ENCODE results near the gene IL17F.

- TF ChIP-seq EZH2phosphoT487 (conservative IDR thresholded peaks at IDR 0.05; ENCODE audit: low read length) (no peak), CTCF (IDR thresholded peaks at IDR 0.05; ENCODE audit: insufficient read depth, low read length, poor library complexity, severe bottlenecking) (no peak)
These were observed 39.8 kb upstream of the IL17F start for GRCh38 chr6:52284131-52284459.

Data from SU-DHL-6 (cell line).